Lower leg skin (tissue), 3 donors: Measurements from ENCODE around the gene ZC3H12C.

Experiments used
- POLR2A ChIP-seq, 2 donors: fragments of 450-650 bp; IDR thresholded peaks; one replicate each; pipeline ENCODE4 v1.6.1; 2016 to 2017; ENCODE audit warnings: antibody characterized with exemption in 2 of 2, mild to moderate bottlenecking in 1 of 2, moderate library complexity in 1 of 2
- TF ChIP-seq, protein P1 (sequence below), 3 donors: fragments of 450-650 bp; IDR thresholded peaks; one replicate each; pipeline ENCODE4 v1.5.1; 2016; ENCODE audit warnings: antibody characterized with exemption in 3 of 3, mild to moderate bottlenecking in 3 of 3, moderate library complexity in 2 of 3

GRCh38 chr11:110185599-110185998 is 92.4 kb downstream of the ZC3H12C start:
- TF ChIP-seq, protein P1, sequence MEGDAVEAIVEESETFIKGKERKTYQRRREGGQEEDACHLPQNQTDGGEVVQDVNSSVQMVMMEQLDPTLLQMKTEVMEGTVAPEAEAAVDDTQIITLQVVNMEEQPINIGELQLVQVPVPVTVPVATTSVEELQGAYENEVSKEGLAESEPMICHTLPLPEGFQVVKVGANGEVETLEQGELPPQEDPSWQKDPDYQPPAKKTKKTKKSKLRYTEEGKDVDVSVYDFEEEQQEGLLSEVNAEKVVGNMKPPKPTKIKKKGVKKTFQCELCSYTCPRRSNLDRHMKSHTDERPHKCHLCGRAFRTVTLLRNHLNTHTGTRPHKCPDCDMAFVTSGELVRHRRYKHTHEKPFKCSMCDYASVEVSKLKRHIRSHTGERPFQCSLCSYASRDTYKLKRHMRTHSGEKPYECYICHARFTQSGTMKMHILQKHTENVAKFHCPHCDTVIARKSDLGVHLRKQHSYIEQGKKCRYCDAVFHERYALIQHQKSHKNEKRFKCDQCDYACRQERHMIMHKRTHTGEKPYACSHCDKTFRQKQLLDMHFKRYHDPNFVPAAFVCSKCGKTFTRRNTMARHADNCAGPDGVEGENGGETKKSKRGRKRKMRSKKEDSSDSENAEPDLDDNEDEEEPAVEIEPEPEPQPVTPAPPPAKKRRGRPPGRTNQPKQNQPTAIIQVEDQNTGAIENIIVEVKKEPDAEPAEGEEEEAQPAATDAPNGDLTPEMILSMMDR (IDR thresholded peaks at IDR 0.05): no peak
- TF ChIP-seq POLR2A (IDR thresholded peaks at IDR 0.05): no peak
